GM10847 (cell line): Measurements from ENCODE around the gene PTPN13.

Experiments used
- POLR2A ChIP-seq: IDR thresholded peaks from 2 replicates; pipeline ENCODE4 v1.6.1; 2011; ENCODE audit not compliant: insufficient read length; ENCODE audit errors: extremely low read depth

PTPN13 gene

DNA sequence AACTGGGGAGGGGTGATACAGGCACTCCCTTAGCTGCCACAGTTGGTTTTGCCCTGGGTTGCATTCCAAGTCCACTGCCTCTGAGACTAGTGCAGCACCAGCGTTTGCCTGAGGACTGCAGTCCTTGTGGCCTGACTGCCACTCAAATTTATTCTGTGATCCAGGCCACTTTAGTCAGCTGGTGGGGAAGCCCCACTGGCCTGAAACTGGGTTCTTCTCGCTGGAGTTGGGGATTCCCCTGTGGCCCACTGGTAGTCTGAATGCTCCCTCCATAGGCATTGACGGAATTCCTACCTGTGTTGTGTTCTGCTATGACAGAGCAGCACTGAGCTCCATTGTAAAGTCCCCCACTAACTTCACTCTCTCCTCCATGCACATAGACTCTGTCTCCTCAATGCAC, 63.8 kb downstream of the PTPN13 start:
- no peak for TF ChIP-seq POLR2A

DNA sequence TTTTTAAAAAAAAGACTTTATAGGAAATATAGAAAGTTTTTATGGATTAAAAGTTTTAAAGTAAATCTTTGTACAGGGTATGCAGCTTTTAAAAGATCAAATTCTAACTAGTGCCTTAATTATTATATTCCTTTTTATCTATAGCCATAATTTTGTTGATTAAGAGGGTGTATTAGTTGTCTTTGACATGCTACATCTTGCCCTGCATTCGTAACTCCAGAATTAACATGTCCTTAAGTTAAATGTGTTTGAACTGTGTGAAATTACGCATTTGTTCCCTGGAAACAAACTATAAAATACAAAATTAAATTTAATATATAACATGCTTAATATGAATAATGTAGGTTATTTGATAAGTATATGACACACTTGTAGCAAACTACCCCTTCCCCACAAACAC, 66.3 kb downstream of the PTPN13 start:
- no peak for TF ChIP-seq POLR2A

DNA sequence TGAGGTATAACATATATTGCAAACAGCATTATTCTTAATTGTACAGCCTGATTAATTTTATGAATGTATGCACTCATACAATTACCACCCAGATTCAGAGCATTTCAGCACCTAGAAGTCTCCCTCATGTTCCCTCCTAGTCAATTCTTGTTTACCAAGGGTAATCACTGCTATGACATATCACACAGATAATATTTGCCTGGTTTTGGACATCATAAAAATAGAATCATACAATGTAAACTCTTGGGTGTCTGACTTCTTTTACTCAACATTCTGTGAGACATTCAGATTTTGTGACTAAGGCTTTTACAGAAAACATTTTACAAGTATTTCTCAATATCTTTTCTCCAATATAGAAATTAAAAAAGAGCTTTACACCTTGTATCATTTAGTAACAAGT, 66.9 kb downstream of the PTPN13 start:
- no peak for TF ChIP-seq POLR2A

DNA sequence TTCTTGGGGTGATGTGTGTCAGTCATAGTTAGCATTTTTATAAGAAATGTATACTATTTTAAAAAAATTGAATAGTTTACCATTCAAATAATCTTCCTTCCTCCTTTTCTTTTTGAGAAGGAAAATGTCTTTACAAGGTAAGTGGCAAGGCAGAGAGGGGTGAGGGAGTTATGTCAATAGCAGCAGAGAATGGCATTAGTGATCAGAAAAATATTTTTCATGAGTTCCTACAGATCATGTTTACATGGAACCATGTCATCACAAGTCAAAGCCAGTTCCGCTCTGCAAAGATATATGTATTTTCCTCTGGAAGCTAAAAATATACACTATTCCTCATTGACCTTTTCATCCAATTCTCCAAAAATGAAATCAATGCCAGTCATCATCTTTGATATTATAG, 67.3 kb downstream of the PTPN13 start:
- TF ChIP-seq POLR2A, result no peak

DNA sequence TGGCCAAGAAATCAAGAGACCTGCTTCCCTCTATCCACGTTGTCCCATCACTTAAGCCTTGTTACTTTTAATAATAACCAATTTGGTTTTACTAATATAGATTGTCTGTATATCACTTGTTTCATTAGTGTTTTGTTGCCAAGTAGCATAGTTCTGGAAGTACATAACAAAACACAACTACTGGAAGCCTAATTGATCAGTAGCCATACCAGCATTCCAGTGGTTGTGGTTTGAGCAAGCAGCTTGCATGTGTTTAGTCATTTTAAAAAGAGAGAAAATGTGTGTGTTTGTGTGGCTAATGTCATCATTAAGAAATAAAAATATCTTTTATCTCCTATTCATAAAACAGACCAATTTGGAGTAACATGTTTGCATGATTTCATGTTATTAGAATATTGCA, 70.8 kb downstream of the PTPN13 start:
- no peak for TF ChIP-seq POLR2A

DNA sequence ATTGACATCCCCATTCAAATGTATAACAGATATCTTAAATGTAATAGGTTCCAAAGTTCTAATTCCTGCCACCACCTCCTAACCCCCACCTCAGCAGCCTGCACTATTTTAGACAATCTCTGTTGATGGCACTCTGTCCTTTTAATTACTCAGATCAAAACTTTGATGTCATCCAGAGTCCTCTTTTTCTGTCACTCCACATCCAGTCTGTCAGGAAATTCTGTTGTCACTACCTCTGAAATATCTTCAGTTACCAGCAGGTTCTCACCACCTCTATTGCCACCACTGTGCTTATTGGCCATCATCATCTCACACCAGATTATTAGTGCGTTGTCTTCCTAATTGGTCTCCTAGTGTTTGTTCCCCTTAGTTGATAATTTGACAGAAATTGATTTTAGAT, 76.2 kb downstream of the PTPN13 start:
- TF ChIP-seq POLR2A, result no peak

DNA sequence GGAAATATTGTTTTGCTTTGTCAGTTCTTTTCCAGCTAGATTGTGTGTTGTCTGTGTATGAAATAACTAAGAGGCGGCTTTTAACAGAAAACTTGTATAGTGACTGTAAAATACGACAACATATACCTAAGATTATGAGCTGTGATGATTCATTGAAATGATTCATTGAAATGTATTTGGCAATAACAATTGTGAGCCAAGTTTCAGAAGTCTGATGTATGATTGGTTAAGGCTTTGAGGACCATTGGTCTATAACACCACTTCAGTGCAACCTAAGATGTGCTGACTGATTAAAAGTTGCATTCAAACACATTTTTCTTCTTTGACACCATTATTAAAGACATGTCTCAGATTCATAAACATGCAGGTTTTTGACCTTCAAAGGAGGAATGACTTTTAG, 76.6 kb downstream of the PTPN13 start:
- TF ChIP-seq POLR2A, result no peak

DNA sequence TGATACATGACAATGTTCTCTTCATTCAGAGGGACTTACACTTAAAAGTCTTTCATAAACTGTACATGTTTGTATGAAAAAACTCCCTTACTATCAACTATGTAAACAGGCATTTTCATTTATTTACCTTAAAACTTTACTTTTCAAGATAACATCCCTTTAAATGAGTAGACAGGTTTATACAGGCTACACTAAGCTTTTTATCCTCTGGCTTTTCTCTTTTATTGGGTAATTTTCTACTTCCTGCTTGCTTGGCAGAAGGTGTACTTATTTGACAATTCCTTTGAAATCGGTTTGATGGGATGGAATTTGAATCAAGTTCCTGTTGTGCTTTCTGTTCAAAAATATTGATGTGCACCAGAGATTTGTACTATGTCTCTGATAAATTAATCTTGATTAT, 81.4 kb downstream of the PTPN13 start:
- TF ChIP-seq POLR2A, result no peak

DNA sequence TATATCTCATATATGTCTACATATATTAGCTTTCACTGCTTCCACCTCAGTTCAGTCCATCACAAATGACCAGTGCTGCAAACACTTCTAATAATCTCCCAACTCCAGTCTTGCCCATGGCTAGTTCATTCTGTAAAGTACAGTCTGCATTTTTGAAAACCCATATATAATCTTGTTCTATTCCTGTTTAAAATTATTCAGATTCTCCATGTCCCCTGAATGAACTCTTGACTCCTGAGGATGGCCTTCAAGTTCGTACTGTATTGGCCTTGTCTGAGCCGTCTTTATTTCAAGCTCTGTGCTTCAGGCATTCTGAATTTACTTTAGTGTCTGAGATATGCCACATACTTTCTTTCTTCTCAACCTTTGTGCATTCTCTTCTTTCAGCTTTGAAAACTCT, 84.7 kb downstream of the PTPN13 start:
- no peak for TF ChIP-seq POLR2A

DNA sequence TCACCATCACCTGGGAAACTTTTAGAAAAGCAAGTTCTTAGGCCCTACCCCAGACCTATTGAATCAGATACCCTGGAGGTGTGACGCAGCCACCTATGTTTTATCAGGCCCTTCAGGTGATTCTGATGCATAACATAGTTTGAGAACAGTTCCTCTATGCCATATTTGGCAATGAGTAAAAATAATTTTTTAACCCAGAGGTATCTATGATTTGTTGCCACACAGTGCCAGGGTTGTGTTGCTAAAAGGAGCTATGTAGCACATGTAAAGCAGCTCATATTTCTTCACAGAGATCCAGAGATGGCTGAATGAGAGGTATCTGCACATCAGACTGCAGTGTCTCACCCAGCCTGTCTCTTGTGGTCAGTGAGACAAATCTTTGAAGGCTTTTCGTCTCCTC, 85.3 kb downstream of the PTPN13 start:
- TF ChIP-seq POLR2A, result no peak

DNA sequence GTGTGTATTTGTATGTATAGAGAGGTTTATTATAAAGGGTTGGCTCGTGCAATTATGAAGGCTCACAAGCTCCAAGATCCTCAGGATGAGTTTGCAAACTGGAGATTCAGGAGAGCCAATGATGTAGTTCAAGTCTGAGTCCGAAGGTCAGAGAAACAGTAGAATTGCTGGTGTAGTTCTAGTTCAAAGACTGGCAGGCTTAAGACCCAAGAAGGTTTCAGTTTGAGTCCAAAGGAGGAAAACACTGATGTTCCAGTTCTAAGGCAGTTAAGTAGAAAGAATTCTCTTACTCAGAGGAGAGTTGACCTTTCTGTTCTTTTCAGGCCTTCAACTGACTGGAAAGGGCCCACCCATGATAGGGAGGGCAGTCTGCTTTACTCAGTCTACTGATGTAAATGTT, 89.1 kb downstream of the PTPN13 start:
- TF ChIP-seq POLR2A, result no peak

DNA sequence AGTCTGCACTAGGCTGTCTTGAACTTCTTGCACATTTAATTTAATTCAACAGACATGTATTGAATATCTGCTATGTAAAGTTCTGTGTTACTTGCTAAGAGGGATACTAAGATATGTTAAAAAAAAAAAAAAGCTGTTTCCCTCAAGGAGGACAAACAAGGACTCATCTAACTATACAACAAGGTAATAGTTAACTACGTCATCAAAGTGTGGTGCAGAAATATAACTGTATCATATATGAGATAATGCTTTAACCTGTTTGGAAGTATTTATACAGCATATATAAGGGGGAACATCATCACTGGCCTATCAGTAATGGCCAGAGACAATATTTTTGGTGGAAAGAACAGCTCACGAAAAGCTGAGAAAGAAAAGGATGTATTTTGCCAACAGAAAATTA, 89.9 kb downstream of the PTPN13 start:
- TF ChIP-seq POLR2A, result no peak

DNA sequence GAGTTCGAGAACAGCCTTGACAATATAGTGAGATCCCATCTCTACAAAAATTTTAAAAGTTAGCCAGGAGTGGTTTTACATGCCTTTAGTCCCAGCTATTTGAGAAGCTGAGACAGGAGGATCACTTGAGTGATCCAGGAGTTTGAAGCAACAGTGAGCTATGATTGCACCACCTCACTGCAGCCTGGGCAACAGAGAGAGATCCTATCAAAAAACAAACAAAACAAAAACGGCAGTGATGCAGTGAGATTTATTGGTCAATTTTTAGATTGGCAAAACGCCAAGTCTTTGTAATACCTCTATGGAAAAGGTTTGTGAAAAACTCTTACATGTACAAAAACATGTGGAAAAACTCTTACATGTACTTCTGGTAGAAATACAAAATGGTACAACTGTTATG, 91.3 kb downstream of the PTPN13 start:
- TF ChIP-seq POLR2A, result no peak

DNA sequence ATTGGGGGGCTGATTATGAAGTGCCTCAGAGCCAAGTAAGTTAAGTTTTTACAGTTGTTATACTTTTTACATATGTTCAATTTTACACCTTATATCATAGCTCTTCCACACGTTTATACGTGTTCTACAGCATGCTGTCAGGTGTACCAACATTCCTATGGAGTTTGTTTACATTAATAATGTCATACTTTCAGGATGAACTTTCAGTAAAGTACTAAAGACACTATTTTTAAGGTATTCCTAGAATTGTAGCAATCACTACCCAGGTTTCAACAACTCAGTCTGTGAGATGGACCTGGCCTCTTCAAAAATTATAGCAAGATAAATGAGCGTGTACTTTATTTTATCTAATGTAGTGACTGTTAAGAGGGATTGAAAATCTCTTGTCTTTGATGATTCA, 92.6 kb downstream of the PTPN13 start:
- TF ChIP-seq POLR2A, result no peak

DNA sequence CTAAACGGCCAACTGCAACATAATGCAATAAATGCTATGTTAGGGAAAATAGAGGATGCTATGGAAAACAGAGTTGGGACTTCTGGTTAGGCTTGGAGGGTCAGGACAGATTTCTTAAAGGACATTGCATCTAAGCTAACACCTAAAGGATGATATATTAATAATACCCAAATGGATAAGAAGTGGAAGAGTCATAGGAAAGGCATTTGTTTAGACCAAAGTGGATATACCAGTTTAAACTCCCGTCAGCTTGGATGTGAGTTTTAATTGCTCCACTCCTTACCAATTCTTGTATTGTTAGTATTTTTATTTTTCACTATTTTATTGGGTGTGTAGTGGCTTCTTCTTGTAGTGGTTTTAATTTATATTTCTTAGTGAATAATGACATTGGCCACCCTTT, 93.9 kb downstream of the PTPN13 start:
- TF ChIP-seq POLR2A, result no peak

DNA sequence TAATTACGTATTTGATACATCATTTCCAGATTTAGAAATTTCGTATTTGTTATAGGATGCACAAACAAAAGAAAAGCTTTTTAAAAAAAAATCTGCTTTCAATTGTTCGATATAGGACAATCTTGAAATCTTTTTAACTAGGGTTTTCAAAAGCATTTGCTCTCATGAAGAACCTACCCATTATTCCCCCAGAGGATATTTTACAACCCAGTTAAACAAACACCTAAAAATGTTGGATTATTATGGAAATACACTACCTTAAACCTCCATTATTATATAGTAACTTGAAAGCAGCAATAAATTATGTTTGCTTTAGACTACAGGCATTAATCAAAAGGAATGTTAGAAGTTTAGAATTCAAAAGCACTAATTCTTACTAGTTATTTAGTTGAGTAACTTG, 110.5 kb downstream of the PTPN13 start:
- TF ChIP-seq POLR2A, result no peak

DNA sequence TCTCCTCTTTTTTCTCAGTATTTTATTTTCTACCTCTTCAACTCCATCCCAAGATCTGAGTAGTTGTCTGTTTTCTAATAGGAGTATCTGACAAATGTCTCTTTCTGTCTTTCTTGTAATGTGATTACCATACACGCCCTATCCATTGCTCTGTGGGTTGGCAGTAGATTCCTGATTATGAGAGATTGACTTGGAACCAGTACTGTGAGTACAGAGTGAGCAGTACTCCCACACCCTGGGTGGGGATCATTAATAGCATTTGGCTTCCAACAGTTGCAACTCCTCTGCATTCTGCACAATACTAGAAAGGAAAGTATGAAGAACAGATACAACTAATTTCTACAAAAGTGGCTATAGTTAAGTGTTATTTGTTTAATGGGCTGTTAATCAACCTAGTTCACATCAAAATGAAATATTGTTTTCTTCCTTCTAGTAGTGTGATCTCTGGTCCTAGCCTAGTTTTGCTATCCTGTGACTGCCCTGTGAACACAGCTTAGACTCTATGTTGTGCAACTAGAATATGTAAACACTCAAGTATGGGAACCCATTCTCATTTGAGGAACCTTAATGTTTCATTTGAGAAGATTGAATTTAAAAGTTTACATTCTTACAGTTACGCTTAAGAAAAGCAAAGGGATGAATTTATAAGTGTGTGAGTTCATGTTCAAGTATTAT, 112.9 kb downstream of the PTPN13 start:
- TF ChIP-seq POLR2A, result no peak

DNA sequence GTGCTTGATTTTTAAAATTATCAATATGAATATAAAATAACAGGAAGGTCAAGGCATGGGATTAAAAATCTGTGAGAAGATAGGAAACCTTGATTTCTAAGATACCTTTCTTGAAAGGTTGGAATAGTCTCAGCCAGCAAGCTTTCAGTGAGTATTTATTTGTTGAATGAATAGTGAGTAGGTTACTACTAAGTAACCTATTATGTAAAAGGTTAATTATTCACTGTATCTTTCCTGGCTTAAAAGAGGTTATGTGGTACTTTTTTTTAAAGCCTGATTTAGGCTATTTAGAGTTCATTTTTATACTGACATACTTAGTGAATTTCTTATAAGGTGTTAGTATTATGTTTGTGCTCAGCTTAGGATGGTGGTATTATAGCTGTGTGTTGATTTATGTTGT, 123.5 kb downstream of the PTPN13 start:
- TF ChIP-seq POLR2A, result no peak

DNA sequence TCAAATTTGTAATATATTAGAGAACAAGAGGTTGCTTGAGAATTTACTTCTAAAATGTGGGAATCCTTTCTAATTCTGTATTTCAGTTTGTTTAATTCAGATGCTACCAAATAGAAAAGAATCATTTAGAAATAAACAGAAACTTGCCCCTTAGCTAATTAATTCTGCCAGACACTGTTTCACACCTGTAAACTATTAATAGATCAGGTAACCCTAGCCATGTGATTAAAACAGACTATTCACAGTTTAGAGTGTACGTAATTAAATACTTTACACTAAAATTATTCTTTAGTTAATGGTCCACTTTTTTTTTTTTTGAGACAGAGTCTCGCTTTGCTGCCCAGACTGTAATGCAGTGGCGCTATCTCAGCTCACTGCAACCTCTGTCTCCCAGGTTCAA, 124.0 kb downstream of the PTPN13 start:
- TF ChIP-seq POLR2A, result no peak
